CD4-positive, alpha-beta T cell treated with Interferon alpha-2 for 1 hour (primary cell): Measurements from ENCODE around the gene VRK2.
"Not testable (repeated sequence)": the region's sequence is repeated elsewhere in the genome, so short reads cannot be mapped to it uniquely, and the experiment has no call there.

ENCODE experiments used
- DNase-seq, 2 donors: peaks; one replicate each; pipeline ENCODE4 v3.0.0-alpha.2; 2020 to 2022

Gene VRK2

DNA sequence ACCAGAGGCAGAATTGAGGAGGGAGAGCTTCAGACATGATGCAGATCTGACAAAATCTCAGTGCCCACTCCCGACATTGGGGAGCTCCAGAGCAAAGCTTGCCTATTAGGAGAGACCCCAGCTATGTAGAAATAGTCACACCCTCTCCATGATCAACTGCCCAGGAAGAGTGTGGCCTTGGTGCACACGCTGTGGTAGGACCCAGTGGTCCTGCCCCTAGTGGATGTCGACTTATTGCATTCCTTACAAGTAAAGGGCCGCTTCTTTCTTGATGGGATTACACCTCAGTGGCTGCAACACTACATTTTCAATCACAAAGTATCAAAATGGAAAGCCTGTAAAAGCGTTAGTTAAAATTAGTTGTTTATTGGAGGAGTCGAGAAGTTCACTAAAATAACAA lies 64.2 kb downstream of the VRK2 start:
- no peak for DNase-seq

DNA sequence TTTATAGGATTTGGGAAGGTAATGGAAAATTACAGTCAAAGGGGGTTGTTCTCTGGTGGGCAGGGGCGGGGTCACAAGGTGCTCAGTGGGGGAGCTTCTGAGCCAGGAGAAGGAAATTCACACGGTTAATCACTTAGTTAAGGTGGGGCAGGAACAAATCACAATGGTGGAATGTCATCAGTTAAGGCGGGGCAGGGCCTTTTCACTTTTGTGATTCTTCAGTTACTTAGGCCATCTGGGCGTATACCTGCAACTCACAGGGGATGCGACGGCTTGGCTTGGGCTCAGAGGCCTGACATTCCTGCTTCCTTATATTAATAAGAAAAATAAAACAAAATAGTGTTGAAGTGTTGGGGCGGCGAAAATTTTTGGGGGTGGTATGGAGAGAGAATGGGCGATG lies 67.0 kb downstream of the VRK2 start:
- DNase-seq: not testable (repeated sequence)

DNA sequence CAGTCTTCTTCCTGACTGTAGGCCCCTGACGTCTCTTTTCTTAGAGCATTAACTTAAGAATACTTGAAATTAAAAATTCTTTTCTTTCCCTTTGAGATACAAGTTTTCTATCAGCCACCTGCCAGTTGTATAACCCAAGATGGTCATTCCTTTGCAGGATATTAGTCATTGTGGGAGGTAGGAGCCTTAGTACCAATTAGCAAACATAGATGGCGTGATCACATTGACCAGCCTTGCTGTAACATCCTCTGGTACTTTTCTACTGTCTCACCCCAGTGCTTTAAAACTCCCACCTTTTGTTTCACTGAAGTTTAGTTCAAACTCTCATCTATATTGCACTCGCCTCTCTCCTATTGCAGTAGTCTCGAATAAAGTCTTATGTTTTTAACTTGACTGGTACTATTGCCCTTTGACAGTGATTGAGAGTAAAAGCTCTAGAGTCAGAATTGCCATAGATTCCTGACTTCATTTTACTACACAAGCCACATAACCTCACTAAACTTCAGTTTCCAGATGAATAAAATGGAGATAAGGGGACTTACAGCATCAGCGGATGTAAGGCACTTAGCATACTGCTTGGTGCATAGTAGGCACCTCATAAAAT lies 74.1 kb downstream of the VRK2 start:
- no peak for DNase-seq

DNA sequence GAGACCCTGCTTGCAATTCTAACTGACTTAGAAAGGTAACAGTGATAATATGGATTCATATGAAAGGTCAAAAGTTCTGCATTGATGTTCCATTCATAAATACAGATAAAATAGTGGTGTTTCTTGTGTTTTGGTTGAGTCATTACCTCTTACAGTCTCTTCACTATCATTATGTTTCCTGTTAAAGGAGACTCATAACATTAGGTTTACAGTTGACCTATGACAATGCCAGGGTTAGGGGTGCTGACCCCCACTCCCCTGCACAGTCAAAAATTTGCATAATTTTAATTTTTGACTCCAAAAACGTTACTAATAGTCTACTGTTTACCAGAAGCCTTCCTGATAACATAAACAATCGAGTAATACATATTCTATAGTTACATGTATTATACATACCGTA lies 75.4 kb downstream of the VRK2 start:
- DNase-seq: no peak

DNA sequence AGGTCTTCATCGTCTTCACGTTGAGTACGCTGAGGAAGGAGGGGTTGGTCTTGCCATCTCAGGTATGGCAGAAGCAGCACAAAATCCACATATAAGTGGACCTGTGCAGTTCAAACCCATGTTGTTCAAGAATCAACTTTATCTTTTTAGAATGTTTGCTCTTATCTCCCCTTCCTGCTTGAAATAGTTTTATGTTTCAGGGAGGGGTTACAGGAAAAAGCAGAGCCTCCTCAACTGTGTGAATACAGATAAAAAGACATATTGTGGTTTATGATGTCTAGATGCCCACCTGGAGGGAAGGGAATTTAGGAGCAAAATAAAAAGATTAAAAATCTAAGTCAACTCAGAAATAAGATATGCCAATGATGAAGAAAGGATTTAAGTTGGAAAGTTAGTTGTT lies 75.9 kb downstream of the VRK2 start:
- DNase-seq: no peak

DNA sequence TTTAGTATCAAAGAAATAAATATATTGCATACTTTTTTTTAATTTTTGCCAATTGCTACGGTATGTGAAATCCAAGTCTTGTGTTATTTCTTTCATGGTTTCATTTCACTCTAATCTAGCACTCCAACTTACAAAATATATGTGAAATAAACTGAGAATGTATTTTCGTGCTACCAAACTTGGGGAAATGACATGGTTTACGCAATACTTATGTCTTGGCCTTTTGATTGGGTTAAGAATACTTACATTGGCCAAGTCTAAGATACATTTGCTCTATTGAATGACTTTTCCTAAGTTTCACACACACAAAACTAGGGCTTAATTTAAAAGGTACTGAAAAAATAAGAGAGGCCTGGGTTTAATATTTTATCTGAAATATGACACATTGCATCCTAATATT lies 80.5 kb downstream of the VRK2 start:
- no peak for DNase-seq

DNA sequence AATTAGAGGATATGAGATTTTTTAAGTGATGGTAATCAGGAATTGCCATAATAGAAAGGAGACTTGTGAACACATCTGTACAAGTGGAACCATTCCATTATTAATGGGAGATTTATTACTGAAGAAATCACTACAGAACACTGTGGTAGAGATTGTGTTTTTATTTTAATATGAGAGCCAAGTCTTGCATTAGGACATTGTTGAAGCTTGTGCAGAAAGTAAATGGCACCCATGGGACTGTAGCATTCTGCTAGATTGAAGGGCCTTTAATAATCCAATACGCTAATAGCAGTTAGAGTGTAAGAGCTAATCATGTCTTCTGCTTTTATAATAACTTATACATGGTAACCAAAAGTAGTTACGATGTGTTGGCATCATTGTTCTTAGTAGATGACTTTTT lies 83.6 kb downstream of the VRK2 start:
- DNase-seq: no peak

DNA sequence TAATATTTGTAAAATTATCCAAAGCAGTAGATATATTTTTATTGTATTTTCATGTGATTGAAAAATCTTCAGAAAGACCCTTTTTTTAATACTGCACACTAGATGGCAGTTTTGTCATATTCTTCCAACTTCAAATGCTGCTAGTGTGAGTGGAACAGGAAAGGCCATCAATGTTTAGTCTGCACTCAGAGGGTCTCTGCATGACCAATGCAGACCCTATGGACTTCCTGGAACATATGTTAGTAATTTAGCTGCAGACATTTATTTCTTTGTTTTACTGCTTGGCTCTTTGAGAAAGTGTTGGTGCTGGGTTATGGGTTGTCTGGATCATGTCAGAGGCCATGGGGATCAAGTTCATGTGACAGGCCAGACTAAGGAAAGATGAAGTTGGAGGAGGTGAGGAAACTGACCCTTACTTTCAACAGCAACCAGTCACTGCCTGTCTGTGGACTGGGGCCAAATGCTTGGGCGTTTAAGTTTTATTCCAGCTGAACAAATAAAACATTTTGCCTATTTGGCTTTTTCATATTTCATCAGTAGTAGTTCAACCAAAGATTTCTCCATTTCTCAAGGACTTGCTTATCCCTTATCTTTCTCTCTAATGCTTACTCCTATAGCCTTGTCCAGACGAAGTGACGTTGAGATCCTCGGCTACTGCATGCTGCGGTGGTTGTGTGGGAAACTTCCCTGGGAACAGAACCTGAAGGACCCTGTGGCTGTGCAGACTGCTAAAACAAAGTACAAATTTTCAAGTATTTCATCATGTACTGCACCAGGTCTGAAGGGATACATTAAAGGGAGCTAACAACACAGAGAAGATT lies 84.8 kb downstream of the VRK2 start:
- no peak for DNase-seq

DNA sequence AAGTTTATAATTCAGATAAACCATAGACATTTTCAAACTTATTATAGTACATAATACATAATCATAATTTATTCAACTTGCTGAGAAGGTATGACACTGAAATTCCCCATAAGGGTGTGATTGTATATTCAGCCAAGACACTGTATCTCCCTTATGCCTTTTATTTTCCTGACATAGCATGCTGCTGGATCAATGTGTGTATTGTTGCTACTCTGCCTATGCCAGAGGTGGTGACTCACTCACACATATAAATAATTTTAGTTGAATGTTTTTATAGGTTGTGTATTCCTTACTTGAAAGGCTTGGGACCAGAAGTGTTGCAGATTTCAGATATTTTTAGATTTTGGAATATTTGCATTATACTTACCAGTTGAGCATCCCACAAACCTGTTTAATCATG lies 86.8 kb downstream of the VRK2 start:
- DNase-seq: no peak

DNA sequence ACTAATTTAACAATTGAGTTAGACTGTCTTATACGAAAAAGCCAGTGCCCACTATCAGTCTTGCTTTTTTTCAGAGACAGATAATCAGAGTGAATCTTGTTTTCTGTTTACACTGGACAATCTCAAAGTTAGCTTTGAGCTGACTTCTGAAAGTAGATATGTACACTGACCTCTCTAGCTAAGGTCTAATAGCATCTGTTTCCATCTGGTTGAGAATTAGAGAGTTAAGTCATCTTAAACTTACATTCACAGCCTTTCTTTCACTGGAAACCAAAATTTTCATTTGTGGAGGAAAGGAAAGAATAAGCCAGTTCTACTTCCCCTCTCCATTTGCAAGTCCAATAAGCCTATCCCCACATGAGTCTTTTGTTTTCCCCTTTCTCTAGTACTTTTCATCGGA lies 89.3 kb downstream of the VRK2 start:
- DNase-seq: no peak

DNA sequence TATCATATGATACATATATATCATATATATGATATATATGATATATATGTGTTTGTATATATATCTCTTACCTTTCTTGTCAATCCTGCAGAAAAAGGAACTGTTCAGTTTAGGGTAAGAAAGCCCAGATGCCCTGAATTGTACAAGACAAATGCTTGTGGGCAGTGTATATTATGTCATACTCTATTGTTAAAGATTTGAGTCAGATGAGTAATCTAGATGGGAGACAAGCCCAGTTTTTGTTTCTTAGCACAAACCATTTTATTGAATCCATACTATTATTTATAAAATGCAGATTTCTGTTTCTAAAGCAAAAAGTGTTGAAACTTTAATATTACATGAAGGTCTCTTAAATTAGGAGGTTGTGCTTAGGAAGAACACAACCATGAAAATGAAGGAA lies 90.6 kb downstream of the VRK2 start:
- no peak for DNase-seq

DNA sequence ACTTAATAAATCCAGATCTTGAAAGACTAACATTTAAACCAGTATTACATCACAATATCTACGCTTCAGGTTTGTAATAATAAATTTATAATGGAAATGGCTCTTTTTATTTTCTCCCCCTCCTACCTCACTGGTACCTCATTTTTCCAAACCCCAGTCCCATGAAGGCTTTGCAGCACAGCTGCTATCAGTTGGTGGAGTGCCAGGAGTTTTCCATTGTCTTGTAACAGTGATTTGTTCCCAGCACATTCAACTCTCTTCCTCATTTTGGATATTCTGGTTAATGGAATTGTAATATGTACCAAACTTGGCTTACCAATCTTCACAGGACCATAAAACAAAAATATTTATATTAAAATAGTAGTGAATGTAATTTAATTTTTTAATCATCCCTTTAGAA lies 91.2 kb downstream of the VRK2 start:
- no peak for DNase-seq

DNA sequence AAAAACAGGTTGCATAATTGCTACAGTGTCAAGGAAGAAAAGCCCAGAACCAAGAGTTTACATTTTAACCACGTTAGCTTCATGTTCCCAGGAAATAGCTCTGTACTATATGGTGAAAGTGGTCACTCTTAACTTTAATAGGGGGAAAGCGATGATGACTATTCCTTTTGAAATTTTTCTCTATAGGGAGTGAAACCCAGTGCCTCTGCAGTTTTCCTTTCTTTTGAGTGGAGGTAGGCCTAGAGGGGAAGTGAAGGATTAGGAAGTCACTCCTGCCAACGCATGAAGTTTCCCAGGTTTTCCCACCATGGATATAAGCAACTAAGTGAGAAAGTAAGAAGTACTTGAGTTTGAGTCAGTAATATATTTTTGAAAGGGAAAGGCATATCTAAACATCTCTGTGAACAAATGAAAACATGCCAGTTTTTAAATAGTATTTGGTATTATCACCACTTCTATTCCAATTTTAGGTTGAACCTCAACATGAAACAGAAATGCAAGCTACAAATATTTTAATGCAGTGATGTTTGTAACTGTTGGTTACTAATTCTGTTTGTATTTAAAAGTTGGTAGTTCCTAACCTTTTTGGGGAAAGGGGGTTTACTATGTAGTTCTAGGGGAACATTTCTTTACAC lies 91.9 kb downstream of the VRK2 start:
- DNase-seq: no peak

DNA sequence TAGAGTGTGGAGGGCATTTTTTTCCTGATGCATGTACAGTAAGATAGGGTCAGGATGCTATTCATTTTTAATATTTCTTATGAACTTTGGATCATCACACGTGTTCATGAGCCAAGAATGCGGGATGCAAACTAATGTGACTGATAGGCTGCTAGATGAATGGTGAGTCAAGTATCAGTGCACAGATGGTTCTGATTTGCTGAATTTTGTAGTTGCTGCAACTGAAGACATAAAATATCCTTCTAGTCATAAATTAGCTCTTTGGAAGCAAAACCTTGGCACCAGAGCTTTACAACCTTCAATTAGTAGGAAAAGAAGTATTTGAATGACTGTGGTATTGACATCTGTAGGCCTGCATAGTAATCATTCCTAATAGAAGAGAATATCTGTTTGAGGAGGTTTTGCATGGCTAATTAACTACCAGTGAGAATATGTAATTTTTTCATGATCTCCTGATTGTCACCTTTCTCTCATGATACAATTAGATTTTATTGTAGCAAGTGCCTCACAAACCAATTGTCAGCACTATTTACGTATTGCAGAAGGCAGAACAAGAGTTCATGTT lies 94.0 kb downstream of the VRK2 start:
- DNase-seq: no peak

DNA sequence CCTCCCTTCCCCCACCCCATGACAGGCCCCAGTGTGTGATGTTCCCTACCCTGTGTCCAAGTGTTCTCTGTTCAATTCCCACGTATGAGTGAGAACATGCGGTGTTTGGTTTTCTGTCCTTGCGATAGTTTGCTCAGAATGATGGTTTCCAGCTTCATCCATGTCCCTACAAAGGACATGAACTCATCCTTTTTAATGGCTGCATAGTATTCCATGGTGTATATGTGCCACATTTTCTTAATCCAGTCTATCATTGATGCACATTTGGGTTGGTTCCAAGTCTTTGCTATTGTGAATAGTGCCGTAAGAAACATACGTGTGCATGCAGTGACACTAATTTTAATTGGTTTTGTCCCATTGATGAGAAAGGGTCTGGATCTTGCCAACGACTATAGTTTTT lies 99.2 kb downstream of the VRK2 start:
- not testable (repeated sequence) for DNase-seq

DNA sequence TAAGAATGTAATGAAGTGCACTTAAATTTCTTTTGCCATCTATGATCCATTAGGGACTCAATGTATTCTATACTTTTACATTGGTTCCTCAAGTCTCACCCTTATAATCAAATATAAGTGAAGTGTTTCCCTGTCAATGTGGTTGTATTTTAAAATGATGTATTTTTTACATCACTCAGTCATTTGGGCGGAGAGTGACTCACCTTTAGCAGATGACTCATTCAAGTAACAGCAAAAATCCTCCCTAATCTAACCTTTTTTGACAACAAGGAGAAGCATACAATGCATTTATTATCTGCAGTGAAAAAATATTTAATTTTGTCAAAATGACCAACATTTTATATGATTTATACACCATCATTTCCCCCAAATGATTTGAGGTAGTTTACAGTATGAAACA lies 100.1 kb downstream of the VRK2 start:
- DNase-seq: no peak

DNA sequence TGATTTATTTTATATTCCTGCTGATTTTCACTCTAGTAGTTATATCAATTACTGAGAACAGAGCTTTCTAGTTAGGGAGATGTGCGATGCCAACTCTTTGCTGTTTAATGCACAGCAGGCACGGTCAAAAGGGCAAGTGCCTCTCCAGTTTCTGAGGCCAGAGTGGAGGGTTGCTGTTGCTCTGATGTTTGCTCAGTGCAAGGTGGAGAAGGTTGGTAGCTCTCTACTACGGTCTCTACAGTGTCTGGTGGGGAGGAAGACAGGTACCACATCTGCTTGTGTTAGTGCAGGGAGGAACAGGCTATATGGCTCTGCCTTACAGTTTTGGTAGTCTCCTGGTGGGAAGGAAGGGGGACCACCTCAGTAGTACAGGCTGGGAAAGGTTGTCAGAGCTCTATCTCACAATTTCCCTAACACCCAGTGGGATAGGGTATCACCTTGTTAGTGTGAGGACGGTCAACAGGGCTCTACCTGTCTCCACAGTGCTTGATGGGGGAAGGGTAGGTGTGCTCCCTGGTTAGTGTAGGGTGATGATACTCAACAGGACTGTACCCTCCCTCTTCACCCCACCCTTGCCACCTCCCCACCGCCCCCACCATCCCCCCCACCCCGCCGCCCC lies 108.7 kb downstream of the VRK2 start:
- DNase-seq: no peak

DNA sequence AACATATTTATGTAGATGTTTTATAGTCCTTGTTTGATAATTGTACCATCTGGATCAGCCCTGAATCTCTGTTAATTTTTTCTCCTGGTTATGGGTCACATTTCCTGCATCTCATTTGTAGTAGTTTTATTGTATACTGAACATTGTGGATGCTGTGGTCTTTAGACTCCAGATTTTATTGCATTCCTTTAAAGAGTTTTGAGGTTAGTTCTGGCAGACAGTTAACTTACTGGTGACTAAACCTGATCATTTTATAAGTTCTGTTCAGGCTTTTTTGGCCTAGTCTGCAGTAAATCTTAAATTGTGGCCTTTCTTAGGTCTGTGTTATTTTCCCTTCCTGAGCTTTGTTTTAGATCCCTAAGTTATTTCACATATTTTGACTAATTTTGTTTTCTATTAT lies 110.2 kb downstream of the VRK2 start:
- no peak for DNase-seq

DNA sequence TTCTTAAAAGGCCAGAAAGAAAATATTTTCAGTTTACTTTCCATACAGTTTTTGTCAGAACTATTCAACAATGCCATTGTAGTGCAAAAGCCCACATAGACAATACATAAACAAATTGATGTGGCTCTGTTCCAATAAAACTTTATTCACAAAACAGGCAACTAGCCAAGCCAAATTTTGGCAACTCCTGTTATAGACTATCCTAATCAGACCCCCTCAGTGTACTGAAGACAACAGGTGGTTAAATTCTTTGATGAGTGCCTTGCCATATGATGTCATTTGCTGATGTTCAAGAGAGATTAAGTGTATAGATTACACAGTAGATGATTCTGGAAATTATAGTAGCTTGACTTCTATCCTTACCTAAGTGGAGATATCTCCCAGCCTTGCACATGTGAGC lies 111.1 kb downstream of the VRK2 start:
- no peak for DNase-seq

DNA sequence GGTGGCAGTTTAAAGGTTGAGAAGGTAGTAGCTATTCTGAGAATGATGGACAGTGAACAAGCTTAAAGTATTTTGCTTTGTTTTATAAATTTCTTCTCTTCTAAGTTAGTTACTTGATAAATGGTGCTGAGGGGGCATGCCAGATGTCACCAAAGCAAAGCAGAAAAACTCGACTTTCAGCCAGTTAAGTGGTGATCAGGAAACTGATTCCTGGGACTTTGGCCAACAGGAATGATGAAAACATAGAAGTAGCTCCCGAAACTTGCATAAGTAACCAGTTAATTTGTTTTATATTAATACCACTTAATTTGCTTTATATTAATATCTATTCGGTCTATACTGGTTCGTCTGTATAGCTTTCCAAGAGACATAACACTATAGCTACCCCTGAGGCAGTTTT lies 111.9 kb downstream of the VRK2 start:
- DNase-seq: no peak

DNA sequence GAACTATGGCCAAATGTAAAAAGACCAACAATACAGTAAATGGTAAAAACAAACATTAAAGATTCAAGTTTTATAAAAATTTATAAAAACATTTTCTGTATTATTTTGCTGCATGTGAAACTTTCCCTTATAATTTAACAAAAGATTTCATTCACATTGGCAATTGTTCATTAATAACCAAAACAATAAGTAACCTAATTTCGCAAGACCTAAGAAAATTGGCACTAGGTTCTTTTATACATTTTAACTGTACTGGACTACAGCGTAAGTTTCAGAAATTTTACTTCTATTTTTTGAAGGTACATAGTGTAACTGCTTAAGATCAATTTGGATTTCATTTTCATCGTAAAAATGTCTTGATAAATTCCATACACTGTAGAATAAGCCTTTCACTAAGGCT lies 117.3 kb downstream of the VRK2 start:
- no peak for DNase-seq

DNA sequence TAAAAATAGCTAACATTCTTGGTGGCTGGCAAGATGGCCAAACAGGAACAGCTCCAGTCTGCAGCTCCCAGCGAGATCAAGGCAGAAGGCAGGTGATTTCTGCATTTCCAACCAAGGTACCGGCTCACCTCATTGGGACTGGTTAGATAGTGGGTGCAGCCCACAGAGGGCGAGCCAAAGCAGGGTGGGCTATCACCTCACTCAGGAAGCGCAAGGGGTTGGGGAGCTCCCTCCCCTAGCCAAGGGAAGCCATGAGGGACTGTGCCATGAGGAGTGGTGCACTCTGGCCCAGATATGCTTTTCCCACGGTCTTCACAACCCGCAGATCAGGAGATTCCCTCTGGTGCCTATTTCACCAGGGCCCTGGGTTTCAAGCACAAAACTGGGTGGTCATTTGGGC lies 121.5 kb downstream of the VRK2 start:
- not testable (repeated sequence) for DNase-seq

DNA sequence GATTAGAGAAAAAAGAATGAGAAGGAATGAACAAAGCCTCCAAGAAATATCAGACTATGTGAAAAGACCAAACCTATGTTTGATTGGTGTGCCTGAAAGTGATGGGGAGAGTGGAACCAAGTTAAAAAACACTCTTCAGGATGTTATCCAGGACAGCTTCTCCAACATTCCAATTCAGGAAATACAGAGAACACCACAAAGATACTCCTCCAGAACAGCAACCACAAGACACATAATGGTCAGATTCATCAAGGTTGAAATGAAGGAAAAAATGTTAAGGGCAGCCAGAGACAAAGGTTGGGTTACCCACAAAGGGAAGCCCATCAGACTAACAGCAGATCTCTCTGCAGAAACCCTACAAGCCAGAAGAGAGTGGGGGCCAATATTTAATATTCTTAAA lies 123.2 kb downstream of the VRK2 start:
- DNase-seq: not testable (repeated sequence)
